ENCODE results near the gene CDC25A. TPM values are rescaled to one million over a fixed set of nuclear protein-coding genes. Genes with fewer than 3 reads are reported as not detected.
"Not testable (repeated sequence)": the region's sequence is repeated elsewhere in the genome, so short reads cannot be mapped to it uniquely, and the experiment has no call there.

CDC25A gene

GRCh38 chr3:48112108-48112791 is 76.0 kb downstream of the CDC25A start:
- not testable (repeated sequence) for H3K23ac ChIP-seq (ENCODE audit: low read length); DNase-seq; H3K4me1 ChIP-seq (ENCODE audit: control insufficient read depth, low read depth, low read length); H3K36me3 ChIP-seq (ENCODE audit: control insufficient read depth, insufficient read depth, low read length); H3K27me3 ChIP-seq (ENCODE audit: insufficient read depth, low read length, poor library complexity); H3K4me3 ChIP-seq (ENCODE audit: low read length); H3K9ac ChIP-seq (ENCODE audit: low read length); H4K5ac ChIP-seq (ENCODE audit: low read length); H2BK120ac ChIP-seq (ENCODE audit: low read depth, low read length); H3K79me2 ChIP-seq (ENCODE audit: control insufficient read depth, insufficient read depth, low read length); H4K8ac ChIP-seq (ENCODE audit: low read depth, low read length); H2BK5ac ChIP-seq (ENCODE audit: low read length); H3K79me1 ChIP-seq (ENCODE audit: low read length); H2AK5ac ChIP-seq (ENCODE audit: low read length); H3K4me2 ChIP-seq (ENCODE audit: low read length); H3K56ac ChIP-seq (ENCODE audit: low read length); H3K4ac ChIP-seq (ENCODE audit: low read depth, low read length); H2BK15ac ChIP-seq (replicated peaks; ENCODE audit: low read depth); H3K18ac ChIP-seq (ENCODE audit: low read length); H3K27ac ChIP-seq (ENCODE audit: low read depth, low read length)
- no CpG with 5 or more reads among the region's 8 CpGs for WGBS (ENCODE audit: extremely low coverage, insufficient coverage, low lambda C conversion rate)

- Histone ChIP-seq H3K4me3 (ENCODE audit: low read length) (no peak overlapping the region), H4K5ac (ENCODE audit: low read length) (no peak overlapping the region), H2BK15ac (replicated peaks; ENCODE audit: low read depth) (no peak overlapping the region), H3K23ac (ENCODE audit: low read length) (no peak overlapping the region), H3K79me2 (ENCODE audit: control insufficient read depth, insufficient read depth, low read length) (no peaks in the 10 kb centered on the region), H3K36me3 (ENCODE audit: control insufficient read depth, insufficient read depth, low read length) (no peaks in the 10 kb centered on the region), H3K79me1 (ENCODE audit: low read length) (no peaks in the 10 kb centered on the region), H3K27me3 (ENCODE audit: insufficient read depth, low read length, poor library complexity) (no peaks in the 10 kb centered on the region), H4K8ac (ENCODE audit: low read depth, low read length) (no peak overlapping the region), H3K56ac (ENCODE audit: low read length) (no peak overlapping the region), H3K27ac (ENCODE audit: low read depth, low read length) (no peak overlapping the region), H3K4ac (ENCODE audit: low read depth, low read length) (no peak overlapping the region), H3K9ac (ENCODE audit: low read length) (no peak overlapping the region), H2BK120ac (ENCODE audit: low read depth, low read length) (no peak overlapping the region), H3K4me2 (ENCODE audit: low read length) (no peak overlapping the region), H2BK5ac (ENCODE audit: low read length) (no peak overlapping the region), H2AK5ac (ENCODE audit: low read length) (no peak overlapping the region), H3K4me1 (ENCODE audit: control insufficient read depth, low read depth, low read length) (no peaks in the 10 kb centered on the region), H3K18ac (ENCODE audit: low read length) (no peak overlapping the region)
- DNase-seq: no peak
- no CpG with 5 or more reads among the region's 2 CpGs for WGBS (ENCODE audit: extremely low coverage, insufficient coverage, low lambda C conversion rate)
Measured at GRCh38 chr3:48110463-48110862, 77.8 kb downstream of the CDC25A start.

DNA sequence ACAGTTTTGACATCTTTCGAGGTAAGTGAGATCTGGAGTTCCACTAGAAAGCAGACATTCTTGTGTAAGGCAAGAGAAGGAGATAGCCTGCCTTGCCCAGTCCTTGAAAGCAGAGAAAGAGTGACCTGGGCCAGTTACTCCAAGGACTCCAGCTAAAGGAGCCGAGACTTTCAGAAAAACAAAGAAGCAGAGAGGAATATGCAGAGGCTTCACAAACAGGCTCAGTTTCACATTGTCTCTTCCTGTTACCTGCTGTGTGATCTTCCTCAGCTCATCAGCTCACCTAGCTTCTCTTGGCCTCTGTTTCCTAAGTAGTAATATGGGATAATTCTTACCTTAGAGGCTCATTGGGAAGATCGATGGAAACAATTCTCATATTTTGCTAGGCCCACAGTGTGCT is 81.0 kb downstream of the CDC25A start:
- no CpG with 5 or more reads among the region's 3 CpGs for WGBS (ENCODE audit: extremely low coverage, insufficient coverage, low lambda C conversion rate)
- H4K8ac ChIP-seq (ENCODE audit: low read depth, low read length): no peak overlapping the region
- no peak overlapping the region for H3K27ac ChIP-seq (ENCODE audit: low read depth, low read length)
- no peak overlapping the region for H4K5ac ChIP-seq (ENCODE audit: low read length)
- no peak overlapping the region for H3K4me3 ChIP-seq (ENCODE audit: low read length)
- no peak for DNase-seq
- peak overlapping the region; percentile 29 for H2BK120ac ChIP-seq (ENCODE audit: low read depth, low read length)
- H2AK5ac ChIP-seq (ENCODE audit: low read length): no peak overlapping the region
- H2BK5ac ChIP-seq (ENCODE audit: low read length): no peak overlapping the region
- no peaks in the 10 kb centered on the region for H3K36me3 ChIP-seq (ENCODE audit: control insufficient read depth, insufficient read depth, low read length)
- H3K18ac ChIP-seq (ENCODE audit: low read length): no peak overlapping the region
- no peak overlapping the region for H3K4ac ChIP-seq (ENCODE audit: low read depth, low read length)
- H3K23ac ChIP-seq (ENCODE audit: low read length): no peak overlapping the region
- H2BK15ac ChIP-seq (replicated peaks; ENCODE audit: low read depth): no peak overlapping the region
- no peaks in the 10 kb centered on the region for H3K27me3 ChIP-seq (ENCODE audit: insufficient read depth, low read length, poor library complexity)
- no peaks in the 10 kb centered on the region for H3K79me2 ChIP-seq (ENCODE audit: control insufficient read depth, insufficient read depth, low read length)
- no peaks in the 10 kb centered on the region for H3K79me1 ChIP-seq (ENCODE audit: low read length)
- H3K56ac ChIP-seq (ENCODE audit: low read length): no peak overlapping the region
- no peak overlapping the region for H3K9ac ChIP-seq (ENCODE audit: low read length)
- no peaks in the 10 kb centered on the region for H3K4me1 ChIP-seq (ENCODE audit: control insufficient read depth, low read depth, low read length)
- H3K4me2 ChIP-seq (ENCODE audit: low read length): no peak overlapping the region

Small RNA genes lying within 50 kb of the gene (small RNA-seq; reads per million reads assigned to genes)
- not detected for gene MIR4443 (ENCODE audit: insufficient read depth)
- not detected for gene NDUFB1P1 (ENCODE audit: insufficient read depth)
- not detected for gene RNU7-128P (ENCODE audit: insufficient read depth)
- gene SNRPFP4 (ENCODE audit: insufficient read depth): not detected
